ENCODE measurements around the gene BANF1. TPM values are rescaled to one million over a fixed set of nuclear protein-coding genes. Genes with fewer than 3 reads are reported as not detected.
A peak's percentile ranks its signal among the peaks of the same experiment; 100 is the strongest.

BANF1 gene
- 10 to 100 TPM; 30.2 to 96.9 (median 72.0) TPM for total RNA-seq
- long read RNA-seq, transcript BANF1-201 (3 exons, 1,155 nt) = major isoform, 15 of 20 reads
- long read RNA-seq, partial matches to known transcripts = 2 of 20 reads
- long read RNA-seq, other reads (novel, unspliced or antisense) = 3 of 20 reads

GRCh38 chr11:66001942-66002647, at the start of gene BANF1, which contains the start of gene EIF1AD:
Gene BANF1 (plus strand): TSS chr11:66002503. CDS start chr11:66003251, 748 bp downstream.
Gene EIF1AD (minus strand): TSS chr11:66002157. CDS start chr11:66000389, 1,768 bp downstream.
- peaks cover 0 to 11% (median 3%) of the 10 kb centered on the region in 4 donors for H3K4me1 ChIP-seq
- WGBS (ENCODE audit: insufficient coverage, low coverage, low lambda C conversion rate, missing lambda C conversion rate) = under 1% methylated on average over 26 of the region's 55 CpGs
- DNase-seq = peak; percentile 88 to 94 (median 92)

GRCh38 chr11:65953471-65953870, 48.8 kb upstream of the BANF1 start:
- TF ChIP-seq, protein P1, sequence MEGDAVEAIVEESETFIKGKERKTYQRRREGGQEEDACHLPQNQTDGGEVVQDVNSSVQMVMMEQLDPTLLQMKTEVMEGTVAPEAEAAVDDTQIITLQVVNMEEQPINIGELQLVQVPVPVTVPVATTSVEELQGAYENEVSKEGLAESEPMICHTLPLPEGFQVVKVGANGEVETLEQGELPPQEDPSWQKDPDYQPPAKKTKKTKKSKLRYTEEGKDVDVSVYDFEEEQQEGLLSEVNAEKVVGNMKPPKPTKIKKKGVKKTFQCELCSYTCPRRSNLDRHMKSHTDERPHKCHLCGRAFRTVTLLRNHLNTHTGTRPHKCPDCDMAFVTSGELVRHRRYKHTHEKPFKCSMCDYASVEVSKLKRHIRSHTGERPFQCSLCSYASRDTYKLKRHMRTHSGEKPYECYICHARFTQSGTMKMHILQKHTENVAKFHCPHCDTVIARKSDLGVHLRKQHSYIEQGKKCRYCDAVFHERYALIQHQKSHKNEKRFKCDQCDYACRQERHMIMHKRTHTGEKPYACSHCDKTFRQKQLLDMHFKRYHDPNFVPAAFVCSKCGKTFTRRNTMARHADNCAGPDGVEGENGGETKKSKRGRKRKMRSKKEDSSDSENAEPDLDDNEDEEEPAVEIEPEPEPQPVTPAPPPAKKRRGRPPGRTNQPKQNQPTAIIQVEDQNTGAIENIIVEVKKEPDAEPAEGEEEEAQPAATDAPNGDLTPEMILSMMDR (IDR thresholded peaks at IDR 0.05) = no peak
- no peak for TF ChIP-seq POLR2A (IDR thresholded peaks at IDR 0.05)
- WGBS (ENCODE audit: insufficient coverage, low coverage, low lambda C conversion rate, missing lambda C conversion rate) = 100% methylated on average over 1 of the region's 20 CpGs

More at GRCh38 chr11:66001942-66002647, at the start of gene BANF1, which contains the start of gene EIF1AD:
- Histone ChIP-seq H3K27me3 (no peaks in the 10 kb centered on the region), H3K27ac (peak within 1 kb of the TSS; percentile 94 to 96 (median 94)), H3K36me3 (peaks cover 10 to 44% (median 26%) of the 10 kb centered on the region in 4 donors), H3K4me3 (peak within 1 kb of the TSS; percentile 77 to 88 (median 83)), H3K9me3 (no peaks in the 10 kb centered on the region)
- TF ChIP-seq, protein P1 (IDR thresholded peaks at IDR 0.05) = no peak
- TF ChIP-seq POLR2A (IDR thresholded peaks at IDR 0.05) = peak; percentile 57
- peak; percentile 89 to 92 (median 91) for ATAC-seq
- intact Hi-C loops (cut with DNase I) = no loop called here

DNA sequence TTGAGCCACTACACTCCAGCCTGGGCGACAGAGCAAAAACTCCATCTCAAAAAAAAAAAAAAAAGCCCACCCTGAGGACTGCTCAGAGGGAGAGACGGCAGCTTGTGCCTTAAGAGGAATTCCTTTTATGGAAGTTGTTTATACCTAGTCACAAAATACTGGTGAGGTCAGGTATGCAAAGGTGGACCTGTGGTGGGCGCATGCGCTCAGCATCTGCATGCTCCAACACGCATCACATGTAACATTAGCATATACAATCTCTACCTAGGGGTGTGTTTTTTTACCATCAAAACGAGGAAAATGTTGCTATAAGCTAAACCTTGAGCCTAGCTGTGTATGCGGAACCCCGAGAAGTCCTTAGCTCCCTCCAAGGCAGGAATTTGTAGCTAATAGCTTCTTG, 47.5 kb upstream of the BANF1 start:
- intact Hi-C loops (cut with DNase I) = no loop called here
- ATAC-seq (no peak), DNase-seq (no peak)
- no peak for TF ChIP-seq POLR2A (IDR thresholded peaks at IDR 0.05)
- TF ChIP-seq, protein P1 (IDR thresholded peaks at IDR 0.05) = no peak
- peaks cover 0 to 6% (median 2%) of the 10 kb centered on the region in 4 donors for H3K4me1 ChIP-seq
- H3K4me3 ChIP-seq = no peak overlapping the region
- H3K27ac ChIP-seq = no peak overlapping the region
- H3K9me3 ChIP-seq = no peaks in the 10 kb centered on the region
- WGBS (ENCODE audit: insufficient coverage, low coverage, low lambda C conversion rate, missing lambda C conversion rate) = 75% methylated on average over 6 of the region's 8 CpGs
- H3K36me3 ChIP-seq = no peaks in the 10 kb centered on the region
- no peaks in the 10 kb centered on the region for H3K27me3 ChIP-seq

More at GRCh38 chr11:65953471-65953870, 48.8 kb upstream of the BANF1 start:
- no peak for DNase-seq
- no peaks in the 10 kb centered on the region for H3K9me3 ChIP-seq
- no peak overlapping the region for H3K4me3 ChIP-seq
- no peaks in the 10 kb centered on the region for H3K36me3 ChIP-seq
- H3K4me1 ChIP-seq = peaks cover 0 to 6% (median 2%) of the 10 kb centered on the region in 4 donors
- no peak overlapping the region for H3K27ac ChIP-seq
- intact Hi-C loops (cut with DNase I) = no loop called here
- peak in 1 of 4 donors; percentile 44 for ATAC-seq
- H3K27me3 ChIP-seq = no peaks in the 10 kb centered on the region

DNA sequence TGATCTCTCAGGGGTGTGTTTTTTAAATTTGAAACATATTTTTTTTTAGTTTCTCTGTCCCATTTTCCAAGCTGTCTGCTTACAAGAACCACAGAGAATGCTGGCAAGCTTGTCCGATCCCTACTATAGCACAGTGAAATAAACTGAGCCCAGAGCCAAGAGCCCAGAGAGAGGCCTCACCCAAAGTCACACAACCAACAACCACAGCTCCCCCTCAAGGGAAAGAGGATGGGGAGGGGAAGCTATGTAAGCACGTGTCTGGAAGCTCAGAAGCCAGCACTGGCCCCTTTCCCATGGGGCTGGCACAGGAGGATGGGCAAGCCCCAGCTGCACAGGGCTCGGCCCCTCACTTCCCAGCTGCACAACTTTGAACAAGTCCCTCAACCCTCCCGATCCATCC, 44.0 kb upstream of the BANF1 start:
- Histone ChIP-seq H3K9me3 (no peaks in the 10 kb centered on the region), H3K36me3 (no peaks in the 10 kb centered on the region), H3K27ac (no peak overlapping the region), H3K27me3 (no peaks in the 10 kb centered on the region), H3K4me1 (peaks cover 0 to 11% (median 6%) of the 10 kb centered on the region in 4 donors), H3K4me3 (no peak overlapping the region)
- intact Hi-C loops (cut with DNase I) = no loop called here
- no peak for ATAC-seq
- WGBS (ENCODE audit: insufficient coverage, low coverage, low lambda C conversion rate, missing lambda C conversion rate) = 75% methylated on average over 3 of the region's 4 CpGs
- DNase-seq = no peak
- TF ChIP-seq, protein P1 (IDR thresholded peaks at IDR 0.05) = no peak
- no peak for TF ChIP-seq POLR2A (IDR thresholded peaks at IDR 0.05)

Measured in right lobe of liver (tissue), 6 donors.